ENCODE results near the gene ARFGEF3.

Gene ARFGEF3

DNA sequence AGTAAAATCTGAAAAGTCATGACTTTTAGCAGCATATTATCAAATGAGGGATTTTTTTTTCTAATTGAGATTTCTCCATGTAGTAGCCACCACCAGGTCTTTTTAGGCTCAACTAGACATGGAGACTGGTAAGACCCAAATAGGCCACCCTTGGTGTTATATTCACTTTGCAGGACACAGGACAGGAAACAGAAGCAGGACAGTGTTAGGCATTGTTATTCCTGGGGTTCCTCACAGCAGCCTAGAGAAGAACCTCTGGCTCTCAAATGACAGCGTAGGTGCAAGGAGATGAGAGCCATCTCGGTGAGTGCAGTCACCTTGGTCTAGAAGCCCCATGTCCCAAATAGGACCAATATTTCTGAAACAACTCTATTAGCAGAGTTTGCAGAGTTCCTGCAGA is 75.7 kb downstream of the ARFGEF3 start:
- no peak overlapping the region for H3K4me3 ChIP-seq (replicated peaks; ENCODE audit: low read depth, low read length)
- TF ChIP-seq, protein P1, sequence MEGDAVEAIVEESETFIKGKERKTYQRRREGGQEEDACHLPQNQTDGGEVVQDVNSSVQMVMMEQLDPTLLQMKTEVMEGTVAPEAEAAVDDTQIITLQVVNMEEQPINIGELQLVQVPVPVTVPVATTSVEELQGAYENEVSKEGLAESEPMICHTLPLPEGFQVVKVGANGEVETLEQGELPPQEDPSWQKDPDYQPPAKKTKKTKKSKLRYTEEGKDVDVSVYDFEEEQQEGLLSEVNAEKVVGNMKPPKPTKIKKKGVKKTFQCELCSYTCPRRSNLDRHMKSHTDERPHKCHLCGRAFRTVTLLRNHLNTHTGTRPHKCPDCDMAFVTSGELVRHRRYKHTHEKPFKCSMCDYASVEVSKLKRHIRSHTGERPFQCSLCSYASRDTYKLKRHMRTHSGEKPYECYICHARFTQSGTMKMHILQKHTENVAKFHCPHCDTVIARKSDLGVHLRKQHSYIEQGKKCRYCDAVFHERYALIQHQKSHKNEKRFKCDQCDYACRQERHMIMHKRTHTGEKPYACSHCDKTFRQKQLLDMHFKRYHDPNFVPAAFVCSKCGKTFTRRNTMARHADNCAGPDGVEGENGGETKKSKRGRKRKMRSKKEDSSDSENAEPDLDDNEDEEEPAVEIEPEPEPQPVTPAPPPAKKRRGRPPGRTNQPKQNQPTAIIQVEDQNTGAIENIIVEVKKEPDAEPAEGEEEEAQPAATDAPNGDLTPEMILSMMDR (IDR thresholded peaks at IDR 0.05; ENCODE audit: low read length, missing control alignments): no peak
- no peak for DNase-seq (ENCODE audit: low read depth)

DNA sequence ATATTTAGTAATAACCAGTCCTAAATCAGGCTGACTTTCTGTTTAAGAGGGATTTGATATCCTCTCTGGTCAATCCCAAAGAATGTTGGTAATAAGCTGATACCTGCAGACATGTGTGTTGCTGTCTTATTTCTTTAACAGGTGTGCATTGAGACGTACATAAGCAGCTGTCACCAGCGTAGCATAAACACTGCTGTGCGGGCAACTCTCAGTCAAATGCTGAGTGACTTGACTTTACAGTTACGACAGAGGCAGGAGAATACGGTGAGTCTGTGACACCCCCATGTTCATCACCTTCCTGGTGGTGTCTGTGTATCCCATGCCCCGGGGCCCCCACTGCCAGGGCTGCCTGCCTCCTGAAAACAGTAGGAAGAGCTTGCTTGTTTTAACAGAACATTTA is 76.6 kb downstream of the ARFGEF3 start:
- DNase-seq (ENCODE audit: low read depth): no peak
- TF ChIP-seq, protein P1 (IDR thresholded peaks at IDR 0.05; ENCODE audit: low read length, missing control alignments): no peak
- no peak overlapping the region for H3K4me3 ChIP-seq (replicated peaks; ENCODE audit: low read depth, low read length)

DNA sequence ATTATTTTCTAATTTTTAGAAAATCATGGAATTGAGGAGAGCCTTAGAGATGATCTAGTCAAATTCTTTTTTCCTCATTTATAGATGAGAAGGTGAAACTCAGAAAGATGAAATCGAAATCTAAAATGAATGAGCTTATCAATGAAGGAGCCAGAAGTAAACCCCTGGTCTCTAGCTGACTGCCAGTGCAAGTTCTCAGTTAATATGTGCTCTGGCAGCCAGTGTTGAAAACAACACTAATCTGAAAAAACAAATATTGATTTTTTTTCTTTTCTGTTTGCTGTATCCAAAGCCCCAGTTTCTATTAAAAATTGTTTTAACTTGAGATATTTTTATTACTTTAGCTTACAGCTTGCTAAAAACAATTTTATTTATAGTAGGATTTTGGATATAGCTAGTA is 78.0 kb downstream of the ARFGEF3 start:
- TF ChIP-seq, protein P1 (IDR thresholded peaks at IDR 0.05; ENCODE audit: low read length, missing control alignments): no peak
- DNase-seq (ENCODE audit: low read depth): no peak
- no peak overlapping the region for H3K4me3 ChIP-seq (replicated peaks; ENCODE audit: low read depth, low read length)

DNA sequence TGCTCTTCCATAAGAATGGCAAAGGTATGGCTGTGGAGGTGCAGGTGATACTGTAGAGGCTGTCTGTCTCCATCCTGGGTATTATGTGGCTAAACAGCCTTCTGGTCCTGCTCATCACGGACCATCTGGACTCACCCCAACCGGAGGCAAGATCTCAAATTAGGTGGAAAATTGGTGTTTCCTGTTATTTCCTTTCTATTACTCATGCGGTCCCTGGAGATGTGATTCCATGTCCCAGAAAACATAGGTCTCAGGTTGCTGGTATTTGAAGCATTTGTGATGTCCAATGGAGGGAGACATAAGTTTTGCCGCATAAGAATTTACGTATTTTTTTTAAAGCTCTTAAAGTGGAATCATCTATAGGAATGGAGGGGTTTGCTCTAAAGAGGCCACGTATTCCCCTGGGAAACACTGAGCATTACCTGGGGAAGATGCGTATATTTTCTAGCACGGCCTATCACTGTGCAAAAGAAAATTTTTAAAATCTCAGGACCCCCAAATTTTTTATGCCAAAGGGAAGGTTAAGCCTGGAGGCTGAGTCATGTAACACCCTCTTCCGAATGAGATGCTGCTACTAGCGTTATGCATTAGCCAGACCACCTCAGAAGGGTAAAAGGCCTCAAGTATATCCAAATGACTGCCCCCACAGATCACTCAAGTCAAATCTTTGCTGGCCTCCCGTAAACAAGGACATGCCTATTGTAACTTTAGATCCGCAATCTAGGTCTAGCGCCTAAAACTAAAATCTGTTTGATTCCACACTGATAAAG is 78.9 kb downstream of the ARFGEF3 start:
- no peak for DNase-seq (ENCODE audit: low read depth)
- TF ChIP-seq, protein P1 (IDR thresholded peaks at IDR 0.05; ENCODE audit: low read length, missing control alignments): no peak
- H3K4me3 ChIP-seq (replicated peaks; ENCODE audit: low read depth, low read length): no peak overlapping the region

DNA sequence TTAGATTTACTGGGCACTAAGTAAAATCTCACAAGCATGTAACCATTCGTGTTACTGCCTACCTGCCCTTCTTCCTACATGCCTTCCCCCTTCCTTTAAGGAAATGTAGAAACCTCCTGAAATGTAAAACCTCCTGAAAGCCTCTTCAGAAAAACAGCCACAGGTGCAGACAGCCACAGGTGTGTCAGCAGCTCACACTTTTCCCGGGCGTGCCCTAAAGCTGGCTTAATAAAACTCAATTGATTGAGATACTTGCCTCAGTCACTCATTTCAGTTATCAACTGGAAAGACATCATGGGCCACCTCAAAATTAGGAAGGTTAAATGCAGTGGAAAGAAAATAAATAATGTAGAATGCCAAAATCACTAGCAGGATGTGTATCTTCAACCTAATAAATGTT is 79.6 kb downstream of the ARFGEF3 start:
- H3K4me3 ChIP-seq (replicated peaks; ENCODE audit: low read depth, low read length): no peak overlapping the region
- DNase-seq (ENCODE audit: low read depth): no peak

DNA sequence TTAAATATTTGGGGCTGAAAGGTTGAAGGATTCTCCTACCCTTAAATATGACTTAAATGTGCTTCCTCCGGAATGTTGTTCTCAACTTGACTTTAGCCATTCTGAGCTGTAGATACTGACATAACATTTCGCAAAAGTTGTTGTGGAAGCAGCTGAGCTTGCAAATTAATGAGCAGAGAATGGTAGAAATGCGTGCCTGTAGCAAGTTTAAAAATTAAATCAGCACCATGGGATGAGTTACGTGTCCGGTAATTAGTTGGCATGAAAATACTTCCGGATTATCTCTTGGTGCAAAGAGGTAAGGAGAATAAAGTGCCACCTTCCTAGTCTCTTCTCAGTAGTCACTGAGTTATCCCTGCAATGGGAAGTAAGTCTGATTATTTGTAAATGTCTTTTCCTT is 80.2 kb downstream of the ARFGEF3 start:
- TF ChIP-seq, protein P1 (IDR thresholded peaks at IDR 0.05; ENCODE audit: low read length, missing control alignments): no peak
- no peak overlapping the region for H3K4me3 ChIP-seq (replicated peaks; ENCODE audit: low read depth, low read length)
- DNase-seq (ENCODE audit: low read depth): no peak

More for the DNA sequence above, 79.6 kb downstream of the ARFGEF3 start:
- TF ChIP-seq, protein P1 (IDR thresholded peaks at IDR 0.05; ENCODE audit: low read length, missing control alignments): no peak

All from fibroblast of pulmonary artery (primary cell).